H9 (cell line): ENCODE data around the gene UTS2R. TPM values are rescaled to one million over a fixed set of nuclear protein-coding genes. Genes with fewer than 3 reads are reported as not detected.

Source experiments
- DNase-seq: peaks from one replicate; pipeline ENCODE4 v3.0.0-alpha.2; 2017
- H2AFZ ChIP-seq: one replicate; pipeline ENCODE4 v1.6.1; 2013; ENCODE audit warnings: mild to moderate bottlenecking, low read length, control low read depth, moderate library complexity
- H2AK5ac ChIP-seq: 2 replicates; pipeline ENCODE4 v1.6.1; 2013; ENCODE audit warnings: low read length, control low read depth, mixed read lengths; ENCODE audit not compliant: insufficient read length
- H2BK120ac ChIP-seq: one replicate; pipeline ENCODE4 v1.6.1; 2013; ENCODE audit warnings: low read depth, mild to moderate bottlenecking, low read length, control low read depth, inconsistent platforms; ENCODE audit not compliant: poor library complexity, severe bottlenecking
- H2BK12ac ChIP-seq: 2 replicates; pipeline ENCODE4 v1.6.1; 2013; ENCODE audit warnings: low read length, control low read depth, mixed read lengths, low read depth; ENCODE audit not compliant: insufficient read length
- H2BK15ac ChIP-seq: 2 replicates; pipeline ENCODE4 v1.6.1; 2013; ENCODE audit warnings: low read depth, low read length, control low read depth
- H2BK20ac ChIP-seq: one replicate; pipeline ENCODE4 v1.6.1; 2013; ENCODE audit warnings: low read depth, mild to moderate bottlenecking, low read length, control low read depth, inconsistent platforms; ENCODE audit not compliant: poor library complexity, severe bottlenecking
- H2BK5ac ChIP-seq: 2 replicates; pipeline ENCODE4 v1.6.1; 2013; ENCODE audit warnings: low read length, control low read depth, mixed read lengths; ENCODE audit not compliant: insufficient read length
- H3K14ac ChIP-seq: 2 replicates; pipeline ENCODE4 v1.6.1; 2013; ENCODE audit warnings: low read length, control low read depth; ENCODE audit not compliant: insufficient read depth
- H3K18ac ChIP-seq: 2 replicates; pipeline ENCODE4 v1.6.1; 2013; ENCODE audit warnings: low read depth, mild to moderate bottlenecking, mixed read lengths, low read length, control low read depth; ENCODE audit not compliant: insufficient read length
- H3K23ac ChIP-seq: 2 replicates; pipeline ENCODE4 v1.6.1; 2013; ENCODE audit warnings: low read length, control low read depth, mixed read lengths, low read depth; ENCODE audit not compliant: insufficient read length
- H3K23me2 ChIP-seq: 2 replicates; pipeline ENCODE4 v1.6.1; 2013; ENCODE audit warnings: low read depth, mild to moderate bottlenecking, mixed read lengths, low read length, control low read depth; ENCODE audit not compliant: insufficient read length, poor library complexity, severe bottlenecking
- H3K27ac ChIP-seq: 2 replicates; pipeline ENCODE4 v1.5.1; 2013; ENCODE audit warnings: low read length, control low read depth, mixed read lengths, low read depth; ENCODE audit not compliant: insufficient read length
- H3K27me3 ChIP-seq: 2 replicates; pipeline ENCODE4 v1.6.1; 2013; ENCODE audit warnings: low read length, control low read depth, inconsistent platforms; ENCODE audit not compliant: insufficient read depth
- H3K4ac ChIP-seq: 2 replicates; pipeline ENCODE4 v1.6.1; 2013; ENCODE audit warnings: low read depth, mild to moderate bottlenecking, control low read depth, inconsistent platforms, low read length, moderate library complexity
- H3K4me1 ChIP-seq: 2 replicates; pipeline ENCODE4 v1.6.1; 2013; ENCODE audit warnings: low read length, control low read depth, inconsistent platforms; ENCODE audit not compliant: insufficient read depth
- H3K4me2 ChIP-seq: 2 replicates; pipeline ENCODE4 v1.6.1; 2013; ENCODE audit warnings: low read length, control low read depth, mixed read lengths; ENCODE audit not compliant: insufficient read length, insufficient read depth
- H3K56ac ChIP-seq: 2 replicates; pipeline ENCODE4 v1.6.1; 2013; ENCODE audit warnings: low read depth, mild to moderate bottlenecking, mixed read lengths, low read length, control low read depth; ENCODE audit not compliant: insufficient read length
- H3K79me1 ChIP-seq: 2 replicates; pipeline ENCODE4 v1.6.1; 2013; ENCODE audit warnings: low read depth, mild to moderate bottlenecking, moderate library complexity, low read length, control low read depth, inconsistent platforms; ENCODE audit not compliant: insufficient read depth, poor library complexity, severe bottlenecking
- H3K79me2 ChIP-seq: 2 replicates; pipeline ENCODE4 v1.6.1; 2013; ENCODE audit warnings: low read length, control low read depth, inconsistent platforms; ENCODE audit not compliant: insufficient read depth
- H3K9ac ChIP-seq: 2 replicates; pipeline ENCODE4 v1.6.1; 2013; ENCODE audit warnings: low read length, control low read depth, mixed read lengths; ENCODE audit not compliant: insufficient read length; ENCODE audit errors: extremely low read depth
- H3K9me3 ChIP-seq: one replicate; pipeline ENCODE4 v1.6.1; 2013; ENCODE audit warnings: low read depth, low read length, inconsistent platforms; ENCODE audit not compliant: control insufficient read depth
- H3T11ph ChIP-seq: one replicate; pipeline ENCODE4 v1.6.1; 2013; ENCODE audit warnings: mild to moderate bottlenecking, low read length, control low read depth, inconsistent platforms
- H4K20me1 ChIP-seq: one replicate; pipeline ENCODE4 v1.6.1; 2013; ENCODE audit not compliant: control insufficient read depth, insufficient read length, insufficient read depth
- H4K5ac ChIP-seq: 2 replicates; pipeline ENCODE4 v1.6.1; 2013; ENCODE audit warnings: low read depth, mild to moderate bottlenecking, mixed read lengths, low read length, control low read depth; ENCODE audit not compliant: insufficient read length
- H4K8ac ChIP-seq: replicated peaks from 2 replicates; pipeline ENCODE4 v1.6.1; 2013; ENCODE audit warnings: low read length, control low read depth, mixed read lengths, low read depth; ENCODE audit not compliant: insufficient read length
- H4K91ac ChIP-seq: 2 replicates; pipeline ENCODE4 v1.6.1; 2013; ENCODE audit warnings: low read depth, mild to moderate bottlenecking, moderate library complexity, mixed read lengths, low read length, control low read depth; ENCODE audit not compliant: insufficient read length
- H3K27ac Mint-ChIP-seq, 3 experiments: 2 replicates in 2 of 3; 3 replicates in 1 of 3; pipeline ENCODE4 v1.8.0; 2020 to 2021; ENCODE audit warnings: mixed read lengths in 3 of 3, mild to moderate bottlenecking in 1 of 3, moderate library complexity in 1 of 3
- H3K27me3 Mint-ChIP-seq: 2 replicates; pipeline ENCODE4 v1.8.0; 2021; ENCODE audit warnings: low read depth, mild to moderate bottlenecking, moderate library complexity, mixed read lengths
- H3K36me3 Mint-ChIP-seq, 3 experiments: 2 replicates in 2 of 3; 3 replicates in 1 of 3; pipeline ENCODE4 v1.8.0; 2020 to 2021; ENCODE audit warnings: low read depth in 3 of 3, mixed read lengths in 3 of 3; ENCODE audit not compliant: insufficient read depth in 1 of 3
- H3K4me1 Mint-ChIP-seq, 2 experiments: 2 replicates each; pipeline ENCODE4 v1.8.0; 2020; ENCODE audit warnings: mixed read lengths in 2 of 2
- H3K4me3 Mint-ChIP-seq, 2 experiments: 2 replicates in 1 of 2; 3 replicates in 1 of 2; pipeline ENCODE4 v1.8.0; 2020 to 2021; ENCODE audit warnings: mild to moderate bottlenecking in 2 of 2, mixed read lengths in 2 of 2, moderate library complexity in 1 of 2
- H3K9me3 Mint-ChIP-seq, 2 experiments: 2 replicates in 1 of 2; 3 replicates in 1 of 2; pipeline ENCODE4 v1.8.0; 2020; ENCODE audit warnings: mild to moderate bottlenecking in 2 of 2, mixed read lengths in 2 of 2, moderate library complexity in 1 of 2
- CTCF ChIP-seq: fragments of 200-600 bp; sonication (generic); conservative IDR thresholded peaks from 3 replicates; pipeline ENCODE4 v1.8.0; 2021; ENCODE audit warnings: antibody characterized with exemption, mild to moderate bottlenecking
- WGBS: extraction: QIAGEN DNeasy Blood & Tissue Kit; methylation state at CpG from one replicate; pipeline ENCODE4 v1.1.7; 2013; ENCODE audit warnings: missing lambda C conversion rate, low lambda C conversion rate, mixed read lengths; ENCODE audit not compliant: insufficient read length; ENCODE audit errors: extremely low coverage; 5-methylcytosine and 5-hydroxymethylcytosine counted together
- total RNA-seq: library from RNA; stranded (reverse); gene quantifications from 2 replicates; pipeline ENCODE4 v1.2.1, GENCODE V29; 2021

UTS2R gene
- total RNA-seq, 1 experiment from 2014 or later = 0.94 TPM

GRCh38 chr17:82348434-82348833, 23.1 kb upstream of the UTS2R start:
- Histone ChIP-seq H2AFZ (no peak overlapping the region), H3K18ac (no peak overlapping the region)
- peaks cover 4 to 10% of the 10 kb centered on the region in 2 experiments for H3K4me1 Mint-ChIP-seq

More at GRCh38 chr17:82348434-82348833, 23.1 kb upstream of the UTS2R start:
- Histone ChIP-seq H3K23me2 (no peaks in the 10 kb centered on the region), H2BK20ac (no peak overlapping the region), H4K8ac (no peak overlapping the region), H3K4me1 (no peaks in the 10 kb centered on the region), H3K4me2 (no peak overlapping the region), H3K56ac (no peak overlapping the region), H3K9me3 (no peaks in the 10 kb centered on the region), H3K9ac (no peak overlapping the region), H3K27me3 (no peaks in the 10 kb centered on the region), H2BK120ac (no peak overlapping the region), H3T11ph (no peak overlapping the region), H4K20me1 (no peaks in the 10 kb centered on the region), H3K4ac (no peak overlapping the region), H3K27ac (no peak overlapping the region), H3K14ac (no peak overlapping the region), H2AK5ac (no peak overlapping the region), H2BK15ac (no peak overlapping the region), H4K5ac (no peak overlapping the region), H3K79me2 (no peaks in the 10 kb centered on the region), H2BK12ac (no peak overlapping the region), H3K23ac (no peak overlapping the region), H2BK5ac (no peak overlapping the region), H3K79me1 (no peaks in the 10 kb centered on the region), H4K91ac (no peak overlapping the region)
- no peak for DNase-seq
- H3K36me3 Mint-ChIP-seq = no peaks in the 10 kb centered on the region
- no peaks in the 10 kb centered on the region for H3K9me3 Mint-ChIP-seq
- no peak for TF ChIP-seq CTCF
- peaks cover 14% of the 10 kb centered on the region for H3K27me3 Mint-ChIP-seq
- H3K4me3 Mint-ChIP-seq = no peak overlapping the region
- no CpG with 5 or more reads among the region's 9 CpGs for WGBS
- no peak overlapping the region for H3K27ac Mint-ChIP-seq
